Adrenal gland (tissue), 5 donors: ENCODE data around the gene PEAK1.

Source experiments
- CTCF ChIP-seq, 6 experiments: fragments of 450-650 bp in 4 of 6; fragments of 200-600 bp in 2 of 6; sonication (generic) in 1 of 6; IDR thresholded peaks; 1 replicate in 5 of 6; 2 replicates in 1 of 6; pipeline versions ENCODE4 v1.5.1 to v1.8.0; 2016 to 2021; ENCODE audit warnings: antibody characterized with exemption in 6 of 6, mild to moderate bottlenecking in 2 of 6, moderate library complexity in 1 of 6
- POLR2A ChIP-seq, 2 donors: fragments of 450-650 bp; IDR thresholded peaks; one replicate each; pipeline ENCODE4 v1.6.1; 2017; ENCODE audit warnings: antibody characterized with exemption in 2 of 2, mild to moderate bottlenecking in 2 of 2, moderate library complexity in 1 of 2
- donor health status: DM: no; HTN: no; CAD: no.

DNA sequence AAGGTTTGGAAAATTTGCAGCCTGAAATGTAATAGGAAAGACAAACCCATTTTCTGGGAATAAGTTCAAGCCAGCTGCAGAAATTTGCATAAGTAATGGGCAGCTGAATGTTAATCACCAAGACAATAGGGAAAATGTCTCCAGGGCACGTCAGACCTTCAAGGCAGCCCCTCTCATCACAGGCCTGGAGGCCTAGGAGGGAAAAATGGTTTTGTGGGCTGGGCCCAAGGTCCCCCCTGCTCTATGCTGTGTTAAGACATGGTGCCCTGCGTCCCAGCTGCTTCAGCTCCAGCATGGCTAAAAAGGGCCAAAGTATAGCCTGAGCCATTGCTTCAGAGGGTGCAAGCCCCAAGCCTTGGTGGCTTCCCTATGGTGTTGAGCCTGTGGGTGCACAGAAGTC lies 184.3 kb downstream of the PEAK1 start:
- TF ChIP-seq CTCF (IDR thresholded peaks at IDR 0.05) (no peak), POLR2A (IDR thresholded peaks at IDR 0.05) (no peak)
